HepG2 (cell line): ENCODE measurements around the gene ABCC12.

ENCODE experiments used
- E2F5 ChIP-seq: sonication (generic); formaldehyde crosslinking; conservative IDR thresholded peaks from 2 replicates; pipeline ENCODE4 v1.4.0; 2020; ENCODE audit warnings: missing genetic modification reagents
- FOXJ3 ChIP-seq: sonication (generic); formaldehyde crosslinking; IDR thresholded peaks from 2 replicates; pipeline ENCODE4 v1.4.0; 2020; ENCODE audit warnings: missing genetic modification reagents, mild to moderate bottlenecking, borderline replicate concordance
- GABPA ChIP-seq, 2 experiments: IDR thresholded peaks; 2 replicates each; pipeline ENCODE4 v1.6.1; 2011 to 2016; ENCODE audit warnings: low read depth in 2 of 2, low read length in 1 of 2, missing biosample characterization in 1 of 2, missing genetic modification characterization in 1 of 2
- KDM4B ChIP-seq: sonication (generic); formaldehyde crosslinking; IDR thresholded peaks from 2 replicates; pipeline ENCODE4 v1.4.0; 2020; ENCODE audit warnings: missing genetic modification reagents
- NFIC ChIP-seq: IDR thresholded peaks from 2 replicates; pipeline ENCODE4 v1.6.1; 2012; ENCODE audit warnings: mild to moderate bottlenecking, low read length, inconsistent platforms
- NR2F2 ChIP-seq: IDR thresholded peaks from 2 replicates; pipeline ENCODE4 v1.6.1; 2012; ENCODE audit warnings: low read depth, inconsistent platforms, borderline replicate concordance
- PTBP1 ChIP-seq: fragments of 200-400 bp; formaldehyde crosslinking; IDR thresholded peaks from 2 replicates; pipeline ENCODE4 v1.6.1; 2018; ENCODE audit warnings: low read length, low read depth; ENCODE audit not compliant: poor library complexity, severe bottlenecking
- REST ChIP-seq, 2 experiments: IDR thresholded peaks; 2 replicates each; pipeline ENCODE4 v1.6.1; 2011 to 2012; ENCODE audit warnings: low read length in 2 of 2, borderline replicate concordance in 1 of 2, low read depth in 1 of 2, mild to moderate bottlenecking in 1 of 2, moderate library complexity in 1 of 2
- TOE1 ChIP-seq: sonication (generic); formaldehyde crosslinking; IDR thresholded peaks from 2 replicates; pipeline ENCODE4 v1.4.0; 2020; ENCODE audit warnings: mild to moderate bottlenecking, missing genetic modification reagents
- TF ChIP-seq, protein P1 (sequence below): sonication (generic); formaldehyde crosslinking; IDR thresholded peaks from 2 replicates; pipeline ENCODE4 v1.5.0; 2020; ENCODE audit warnings: mild to moderate bottlenecking, missing genetic modification reagents, moderate library complexity
- TF ChIP-seq, protein P2 (sequence below): sonication (generic); formaldehyde crosslinking; IDR thresholded peaks from 2 replicates; pipeline ENCODE4 v1.4.0; 2020; ENCODE audit warnings: missing genetic modification reagents, mild to moderate bottlenecking, borderline replicate concordance

DNA sequence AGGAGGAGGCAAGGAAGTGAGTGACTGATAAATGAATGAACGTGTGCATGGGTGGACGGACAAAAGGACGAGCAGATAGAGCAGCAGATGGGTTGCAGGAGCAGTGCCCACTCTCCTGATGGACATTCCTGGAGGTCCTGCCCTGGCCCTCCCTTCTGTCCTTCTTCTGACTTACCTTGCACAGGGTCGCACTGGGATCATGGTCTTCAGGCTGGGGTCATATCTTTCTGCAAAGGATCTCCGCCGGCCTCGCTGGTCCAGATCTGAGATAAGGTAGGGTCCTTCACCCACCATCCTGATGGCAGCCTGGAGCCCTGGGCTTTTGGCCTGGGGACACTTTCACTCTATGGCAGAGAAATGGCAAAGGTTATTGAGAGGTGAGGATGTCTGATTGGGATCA lies 9.7 kb downstream of the ABCC12 start:
- TF ChIP-seq FOXJ3 (CRISPR knock-in tag) = no peak
- TF ChIP-seq, protein P1, sequence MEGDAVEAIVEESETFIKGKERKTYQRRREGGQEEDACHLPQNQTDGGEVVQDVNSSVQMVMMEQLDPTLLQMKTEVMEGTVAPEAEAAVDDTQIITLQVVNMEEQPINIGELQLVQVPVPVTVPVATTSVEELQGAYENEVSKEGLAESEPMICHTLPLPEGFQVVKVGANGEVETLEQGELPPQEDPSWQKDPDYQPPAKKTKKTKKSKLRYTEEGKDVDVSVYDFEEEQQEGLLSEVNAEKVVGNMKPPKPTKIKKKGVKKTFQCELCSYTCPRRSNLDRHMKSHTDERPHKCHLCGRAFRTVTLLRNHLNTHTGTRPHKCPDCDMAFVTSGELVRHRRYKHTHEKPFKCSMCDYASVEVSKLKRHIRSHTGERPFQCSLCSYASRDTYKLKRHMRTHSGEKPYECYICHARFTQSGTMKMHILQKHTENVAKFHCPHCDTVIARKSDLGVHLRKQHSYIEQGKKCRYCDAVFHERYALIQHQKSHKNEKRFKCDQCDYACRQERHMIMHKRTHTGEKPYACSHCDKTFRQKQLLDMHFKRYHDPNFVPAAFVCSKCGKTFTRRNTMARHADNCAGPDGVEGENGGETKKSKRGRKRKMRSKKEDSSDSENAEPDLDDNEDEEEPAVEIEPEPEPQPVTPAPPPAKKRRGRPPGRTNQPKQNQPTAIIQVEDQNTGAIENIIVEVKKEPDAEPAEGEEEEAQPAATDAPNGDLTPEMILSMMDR = no peak
- no peak for TF ChIP-seq TOE1 (CRISPR knock-in tag)
- TF ChIP-seq GABPA (IDR thresholded peaks at IDR 0.05; ENCODE audit: low read depth, low read length) = no peak
- no peak for TF ChIP-seq GABPA (CRISPR knock-in tag; IDR thresholded peaks at IDR 0.05; ENCODE audit: low read depth)
- no peak for TF ChIP-seq PTBP1
- TF ChIP-seq REST (IDR thresholded peaks at IDR 0.05; ENCODE audit: borderline replicate concordance in 1 of 2, low read depth in 1 of 2, low read length in 2 of 2) = no peak
- no peak for TF ChIP-seq KDM4B (CRISPR knock-in tag)
- TF ChIP-seq, protein P2, sequence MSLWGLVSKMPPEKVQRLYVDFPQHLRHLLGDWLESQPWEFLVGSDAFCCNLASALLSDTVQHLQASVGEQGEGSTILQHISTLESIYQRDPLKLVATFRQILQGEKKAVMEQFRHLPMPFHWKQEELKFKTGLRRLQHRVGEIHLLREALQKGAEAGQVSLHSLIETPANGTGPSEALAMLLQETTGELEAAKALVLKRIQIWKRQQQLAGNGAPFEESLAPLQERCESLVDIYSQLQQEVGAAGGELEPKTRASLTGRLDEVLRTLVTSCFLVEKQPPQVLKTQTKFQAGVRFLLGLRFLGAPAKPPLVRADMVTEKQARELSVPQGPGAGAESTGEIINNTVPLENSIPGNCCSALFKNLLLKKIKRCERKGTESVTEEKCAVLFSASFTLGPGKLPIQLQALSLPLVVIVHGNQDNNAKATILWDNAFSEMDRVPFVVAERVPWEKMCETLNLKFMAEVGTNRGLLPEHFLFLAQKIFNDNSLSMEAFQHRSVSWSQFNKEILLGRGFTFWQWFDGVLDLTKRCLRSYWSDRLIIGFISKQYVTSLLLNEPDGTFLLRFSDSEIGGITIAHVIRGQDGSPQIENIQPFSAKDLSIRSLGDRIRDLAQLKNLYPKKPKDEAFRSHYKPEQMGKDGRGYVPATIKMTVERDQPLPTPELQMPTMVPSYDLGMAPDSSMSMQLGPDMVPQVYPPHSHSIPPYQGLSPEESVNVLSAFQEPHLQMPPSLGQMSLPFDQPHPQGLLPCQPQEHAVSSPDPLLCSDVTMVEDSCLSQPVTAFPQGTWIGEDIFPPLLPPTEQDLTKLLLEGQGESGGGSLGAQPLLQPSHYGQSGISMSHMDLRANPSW (CRISPR knock-in tag) = no peak
- no peak for TF ChIP-seq NR2F2
- TF ChIP-seq NFIC = no peak
- no peak for TF ChIP-seq E2F5 (CRISPR knock-in tag)
